SU-DHL-6 (cell line): ENCODE data around the gene CDH13.

Experiments used
- H2AFZ ChIP-seq: fragments of 200-600 bp; sonication (generic); 2 replicates; pipeline ENCODE4 v1.6.1; 2014; ENCODE audit warnings: low read depth, mild to moderate bottlenecking, moderate library complexity, mixed read lengths, antibody characterized with exemption, low read length; ENCODE audit not compliant: severe bottlenecking
- H3F3A ChIP-seq: fragments of 200-600 bp; shearing (Covaris generic); 2 replicates; pipeline ENCODE4 v1.6.0; 2016; ENCODE audit warnings: antibody characterized with exemption, mild to moderate bottlenecking; ENCODE audit not compliant: insufficient read depth
- H3K27ac ChIP-seq: fragments of 200-600 bp; sonication (generic); 2 replicates; pipeline ENCODE4 v1.5.1; 2016; ENCODE audit warnings: low read depth, mild to moderate bottlenecking, low read length, moderate library complexity, mixed read lengths
- H3K27me3 ChIP-seq: fragments of 200-600 bp; sonication (generic), shearing (Covaris generic); 2 replicates; pipeline ENCODE4 v1.6.0; 2014; ENCODE audit warnings: mild to moderate bottlenecking, low read length
- H3K36me3 ChIP-seq: fragments of 200-600 bp; sonication (generic); 2 replicates; pipeline ENCODE4 v1.6.1; 2014; ENCODE audit warnings: mild to moderate bottlenecking, low read length, mixed read lengths
- H3K4me2 ChIP-seq: fragments of 300-600, 200-600 bp; shearing (Covaris generic), sonication (generic); 2 replicates; pipeline ENCODE4 v1.6.0; 2014; ENCODE audit warnings: low read length, low read depth, mild to moderate bottlenecking; ENCODE audit not compliant: poor library complexity, severe bottlenecking
- H3K4me3 ChIP-seq: fragments of 200-600 bp; sonication (generic); 2 replicates; pipeline ENCODE4 v1.5.1; 2014; ENCODE audit warnings: antibody characterized with exemption, low read length, mild to moderate bottlenecking, mixed read lengths; ENCODE audit not compliant: insufficient read depth, poor library complexity, severe bottlenecking
- H3K79me2 ChIP-seq: fragments of 200-600 bp; sonication (generic); 2 replicates; pipeline ENCODE4 v1.6.1; 2014; ENCODE audit warnings: mild to moderate bottlenecking, low read length, moderate library complexity; ENCODE audit not compliant: insufficient read depth
- H3K9ac ChIP-seq: fragments of 200-600 bp; sonication (generic); 2 replicates; pipeline ENCODE4 v1.7.0; 2014; ENCODE audit warnings: mild to moderate bottlenecking, low read length
- H3K9me2 ChIP-seq: fragments of 200-600 bp; sonication (generic); replicated peaks from 2 replicates; pipeline ENCODE4 v1.6.1; 2014; ENCODE audit warnings: low read length; ENCODE audit not compliant: insufficient read depth
- H3K9me3 ChIP-seq: fragments of 200-600 bp; sonication (generic); 2 replicates; pipeline ENCODE4 v1.6.1; 2014; ENCODE audit warnings: low read length, mixed read lengths; ENCODE audit not compliant: insufficient read depth
- H4K20me1 ChIP-seq: fragments of 200-600 bp; sonication (generic); 2 replicates; pipeline ENCODE4 v1.6.1; 2014; ENCODE audit warnings: low read depth, mild to moderate bottlenecking, antibody characterized with exemption, low read length, moderate library complexity, mixed read lengths
- EZH2phosphoT487 ChIP-seq: fragments of 200-600 bp; sonication (generic), shearing (Covaris generic); conservative IDR thresholded peaks from 2 replicates; pipeline ENCODE4 v1.6.1; 2018; ENCODE audit warnings: mild to moderate bottlenecking, antibody characterized with exemption, low read length, moderate library complexity, mixed read lengths
- TF ChIP-seq, protein P1 (sequence below): fragments of 200-600 bp; sonication (generic); IDR thresholded peaks from one replicate; pipeline ENCODE4 v1.5.1; 2017; ENCODE audit warnings: antibody characterized with exemption, mild to moderate bottlenecking, low read length, moderate library complexity; ENCODE audit not compliant: insufficient read depth, poor library complexity, severe bottlenecking

Gene CDH13

DNA sequence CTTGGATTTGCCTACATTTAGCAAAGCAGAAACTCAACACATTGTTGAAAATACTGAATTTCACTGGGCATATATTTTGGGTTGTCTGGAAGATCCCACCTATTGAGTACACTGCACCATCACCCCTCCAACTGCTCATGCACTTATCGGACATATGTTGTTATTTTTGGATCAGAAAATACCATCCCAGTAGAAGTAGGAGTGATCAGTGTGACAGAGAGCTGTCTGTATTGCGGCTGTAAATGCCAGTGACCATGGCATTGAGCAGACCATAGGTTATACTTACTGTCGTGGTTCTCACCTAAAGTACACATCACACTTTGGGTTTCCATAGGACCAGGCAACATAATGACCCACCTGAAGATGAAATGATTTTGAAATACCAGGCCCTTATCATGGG, 264.7 kb downstream of the CDH13 start:
- Histone ChIP-seq H3K9ac (no peak overlapping the region), H3K27ac (no peak overlapping the region), H3K79me2 (no peaks in the 10 kb centered on the region), H3K9me3 (no peaks in the 10 kb centered on the region), H3K27me3 (no peaks in the 10 kb centered on the region), H3K4me3 (no peak overlapping the region), H4K20me1 (no peaks in the 10 kb centered on the region), H3F3A (no peaks in the 10 kb centered on the region), H3K36me3 (no peaks in the 10 kb centered on the region), H3K4me2 (no peak overlapping the region), H3K9me2 (no peaks in the 10 kb centered on the region), H2AFZ (no peak overlapping the region)
- TF ChIP-seq, protein P1, sequence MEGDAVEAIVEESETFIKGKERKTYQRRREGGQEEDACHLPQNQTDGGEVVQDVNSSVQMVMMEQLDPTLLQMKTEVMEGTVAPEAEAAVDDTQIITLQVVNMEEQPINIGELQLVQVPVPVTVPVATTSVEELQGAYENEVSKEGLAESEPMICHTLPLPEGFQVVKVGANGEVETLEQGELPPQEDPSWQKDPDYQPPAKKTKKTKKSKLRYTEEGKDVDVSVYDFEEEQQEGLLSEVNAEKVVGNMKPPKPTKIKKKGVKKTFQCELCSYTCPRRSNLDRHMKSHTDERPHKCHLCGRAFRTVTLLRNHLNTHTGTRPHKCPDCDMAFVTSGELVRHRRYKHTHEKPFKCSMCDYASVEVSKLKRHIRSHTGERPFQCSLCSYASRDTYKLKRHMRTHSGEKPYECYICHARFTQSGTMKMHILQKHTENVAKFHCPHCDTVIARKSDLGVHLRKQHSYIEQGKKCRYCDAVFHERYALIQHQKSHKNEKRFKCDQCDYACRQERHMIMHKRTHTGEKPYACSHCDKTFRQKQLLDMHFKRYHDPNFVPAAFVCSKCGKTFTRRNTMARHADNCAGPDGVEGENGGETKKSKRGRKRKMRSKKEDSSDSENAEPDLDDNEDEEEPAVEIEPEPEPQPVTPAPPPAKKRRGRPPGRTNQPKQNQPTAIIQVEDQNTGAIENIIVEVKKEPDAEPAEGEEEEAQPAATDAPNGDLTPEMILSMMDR = no peak
- no peak for TF ChIP-seq EZH2phosphoT487

DNA sequence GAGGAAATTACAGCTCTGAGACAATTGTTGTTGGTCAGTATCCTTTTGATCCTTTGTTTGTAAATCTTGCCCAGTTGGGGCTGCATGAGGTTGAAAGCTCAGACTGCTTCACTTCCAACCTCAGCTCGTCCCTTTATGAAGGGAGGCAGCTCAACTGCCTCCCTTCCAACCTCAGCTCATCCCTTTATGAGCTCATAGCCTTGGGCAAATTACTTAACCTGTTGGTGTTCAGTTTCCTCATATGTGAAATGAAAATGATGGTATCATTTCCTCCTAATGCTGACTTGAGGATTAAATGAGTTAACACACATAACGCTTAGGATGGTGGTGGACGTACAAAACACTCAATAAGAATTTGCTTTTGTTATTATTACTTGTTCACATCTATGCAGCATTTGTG, 265.1 kb downstream of the CDH13 start:
- Histone ChIP-seq H3K9me2 (no peaks in the 10 kb centered on the region), H3F3A (no peaks in the 10 kb centered on the region), H3K9me3 (no peaks in the 10 kb centered on the region), H3K79me2 (no peaks in the 10 kb centered on the region), H3K27me3 (no peaks in the 10 kb centered on the region), H2AFZ (no peak overlapping the region), H4K20me1 (no peaks in the 10 kb centered on the region), H3K4me2 (no peak overlapping the region), H3K9ac (no peak overlapping the region), H3K36me3 (no peaks in the 10 kb centered on the region), H3K4me3 (no peak overlapping the region), H3K27ac (no peak overlapping the region)
- TF ChIP-seq EZH2phosphoT487 = no peak
- TF ChIP-seq, protein P1 = no peak

DNA sequence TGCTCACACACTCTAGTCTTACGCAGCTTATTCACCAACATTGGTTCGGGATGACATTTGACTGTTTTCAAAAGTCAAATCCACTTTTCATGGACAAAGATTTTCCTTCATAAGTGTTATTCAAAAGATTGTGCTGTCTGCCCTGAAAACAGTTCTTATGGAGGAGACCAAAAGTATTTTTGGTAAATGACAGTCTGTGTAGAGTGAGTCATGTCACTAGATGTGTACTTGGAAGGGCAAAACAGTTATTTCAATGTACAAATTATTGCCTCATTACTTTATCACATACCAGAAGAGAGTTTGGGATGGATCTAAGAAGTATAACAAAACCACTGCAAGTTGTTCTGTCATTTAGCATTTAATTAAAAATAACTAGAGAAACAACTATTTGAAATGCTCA, 265.6 kb downstream of the CDH13 start:
- H3K4me2 ChIP-seq = no peak overlapping the region
- no peaks in the 10 kb centered on the region for H3K79me2 ChIP-seq
- no peaks in the 10 kb centered on the region for H4K20me1 ChIP-seq
- H3K27me3 ChIP-seq = no peaks in the 10 kb centered on the region
- TF ChIP-seq, protein P1 = no peak
- TF ChIP-seq EZH2phosphoT487 = no peak
- no peak overlapping the region for H3K4me3 ChIP-seq
- no peaks in the 10 kb centered on the region for H3K9me2 ChIP-seq
- H3F3A ChIP-seq = no peaks in the 10 kb centered on the region
- H3K27ac ChIP-seq = no peak overlapping the region
- H3K9ac ChIP-seq = no peak overlapping the region
- no peak overlapping the region for H2AFZ ChIP-seq
- no peaks in the 10 kb centered on the region for H3K9me3 ChIP-seq
- no peaks in the 10 kb centered on the region for H3K36me3 ChIP-seq

DNA sequence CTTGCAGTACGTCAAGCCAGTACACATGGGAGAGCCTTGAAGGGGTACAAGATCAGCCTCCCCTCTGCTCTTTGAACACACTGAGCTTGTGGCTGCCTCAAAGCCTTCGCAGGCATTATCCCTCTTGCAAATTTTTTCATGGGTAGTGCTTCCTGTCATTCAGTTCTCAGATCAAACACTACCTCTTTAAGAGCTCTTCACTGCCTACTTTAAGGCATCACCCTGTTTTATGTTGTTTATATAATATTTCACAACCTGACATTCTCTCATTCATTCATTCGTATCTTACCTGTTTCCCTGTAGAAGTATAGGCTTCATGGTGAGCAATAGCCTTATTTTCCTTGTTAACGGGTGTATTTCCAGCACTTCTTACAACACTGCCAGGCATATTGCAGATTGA, 269.1 kb downstream of the CDH13 start:
- H2AFZ ChIP-seq = no peak overlapping the region
- no peak overlapping the region for H3K27ac ChIP-seq
- no peak overlapping the region for H3K4me3 ChIP-seq
- TF ChIP-seq, protein P1 = no peak
- no peak for TF ChIP-seq EZH2phosphoT487
- no peaks in the 10 kb centered on the region for H3K36me3 ChIP-seq
- no peaks in the 10 kb centered on the region for H4K20me1 ChIP-seq
- no peaks in the 10 kb centered on the region for H3K9me3 ChIP-seq
- H3K79me2 ChIP-seq = no peaks in the 10 kb centered on the region
- H3K9ac ChIP-seq = no peak overlapping the region
- H3K27me3 ChIP-seq = no peaks in the 10 kb centered on the region
- H3K4me2 ChIP-seq = no peak overlapping the region
- H3F3A ChIP-seq = no peaks in the 10 kb centered on the region
- no peaks in the 10 kb centered on the region for H3K9me2 ChIP-seq
